K562 (cell line): ENCODE measurements around the gene NT5DC4. TPM values are rescaled to one million over a fixed set of nuclear protein-coding genes. Genes with fewer than 3 reads are reported as not detected.

Source experiments
- CTCF ChIP-seq, 3 experiments: IDR thresholded peaks in 2 of 3; conservative IDR thresholded peaks in 1 of 3; 2 replicates each; pipeline ENCODE4 v1.5.1; 2011 to 2012; ENCODE audit warnings: low read length in 3 of 3, mild to moderate bottlenecking in 3 of 3, control low read depth in 2 of 3, improper control_type of control experiment in 1 of 3, inconsistent platforms in 1 of 3, low read depth in 1 of 3, mixed read lengths in 1 of 3, moderate library complexity in 1 of 3; ENCODE audit not compliant: insufficient read depth in 2 of 3
- CXXC5 ChIP-seq: fragments of 250-450 bp; sonication (Bioruptor Pico); IDR thresholded peaks from 2 replicates; pipeline ENCODE4 v1.8.0; 2022; ENCODE audit warnings: inconsistent platforms, mild to moderate bottlenecking, moderate library complexity
- ETS2 ChIP-seq: IDR thresholded peaks from 2 replicates; pipeline ENCODE4 v1.6.1; 2016; ENCODE audit warnings: borderline replicate concordance, missing genetic modification characterization, mild to moderate bottlenecking, moderate library complexity, missing compliant biosample characterization; ENCODE audit not compliant: poor library complexity, severe bottlenecking
- ETV5 ChIP-seq: sonication (generic); formaldehyde crosslinking; IDR thresholded peaks from 2 replicates; pipeline ENCODE4 v1.4.0; 2020; ENCODE audit warnings: low read depth, mild to moderate bottlenecking, missing genetic modification reagents
- KAT8 ChIP-seq: fragments of 450-650 bp; IDR thresholded peaks from 2 replicates; pipeline ENCODE4 v1.6.1; 2016; ENCODE audit warnings: low read depth, mild to moderate bottlenecking
- MBD2 ChIP-seq: sonication (generic); IDR thresholded peaks from 2 replicates; pipeline ENCODE4 v1.6.1; 2016; ENCODE audit warnings: low read depth, borderline replicate concordance
- REST ChIP-seq, 2 experiments: fragments of 450-650 bp; formaldehyde crosslinking in 1 of 2; IDR thresholded peaks; 2 replicates each; pipeline versions ENCODE4 v1.4.0 to v1.6.1; 2014 to 2020; ENCODE audit warnings: mild to moderate bottlenecking in 2 of 2, borderline replicate concordance in 1 of 2, low read depth in 1 of 2
- SMAD2 ChIP-seq: fragments of 150-350 bp; IDR thresholded peaks from 2 replicates; pipeline ENCODE4 v1.6.1; 2014; ENCODE audit warnings: low read depth, mild to moderate bottlenecking, low read length
- TAL1 ChIP-seq: fragments of 450-650 bp; IDR thresholded peaks from 2 replicates; pipeline ENCODE4 v1.6.1; 2016; ENCODE audit warnings: mild to moderate bottlenecking
- U2AF1 ChIP-seq: fragments of 200-400 bp; formaldehyde crosslinking; optimal IDR thresholded peaks from 2 replicates; pipeline ENCODE3; 2017; ENCODE audit warnings: mild to moderate bottlenecking, low read depth, low read length, moderate library complexity
- ZBTB8A ChIP-seq: fragments of 450-650 bp; IDR thresholded peaks from 2 replicates; pipeline ENCODE4 v1.6.1; 2018; ENCODE audit warnings: mild to moderate bottlenecking, moderate library complexity; ENCODE audit not compliant: partially characterized antibody
- polyA plus RNA-seq, 8 experiments: library from polyadenylated mRNA; depleted of rRNA in 4 of 8; stranded (reverse) in 5 of 8; unstranded in 3 of 8; fragments of >200 nt; fragmentation: Nextera tagmentation in 2 of 8; fragmentation: Illumina TruSeq in 1 of 8; extraction: Ambion mirVana in 2 of 8; extraction: Trizol in 1 of 8; gene quantifications; 2 replicates each; pipeline versions ENCODE4 v1.2.1 to v1.2.3, GENCODE V29; 2011 to 2014; ENCODE audit warnings: inconsistent platforms in 1 of 8, missing spikeins in 1 of 8
- total RNA-seq, 7 experiments: library from RNA; depleted of rRNA in 6 of 7; stranded (reverse); fragments of >200 nt in 6 of 7; fragmentation: Illumina TruSeq in 2 of 7; extraction: Trizol in 2 of 7; gene quantifications; 2 replicates each; pipeline versions ENCODE4 v1.2.1 to v1.2.3, GENCODE V29; 2011 to 2021; ENCODE audit warnings: low replicate concordance in 1 of 7
- TF ChIP-seq, protein P1 (sequence below): sonication (generic); formaldehyde crosslinking; IDR thresholded peaks from 2 replicates; pipeline ENCODE4 v1.8.1; 2023; ENCODE audit warnings: mild to moderate bottlenecking, missing genetic modification reagents
- TF ChIP-seq, protein P2 (sequence below): IDR thresholded peaks from 2 replicates; pipeline ENCODE4 v1.6.1; 2016; ENCODE audit warnings: missing genetic modification characterization, missing compliant biosample characterization

NT5DC4 gene
- total and polyA plus RNA-seq, 9 of the 15 experiments (the other 6 are each of a cell fraction or from before 2014, with no cell fraction given) = 0.44 to 6.9 (median 2.5) TPM

DNA sequence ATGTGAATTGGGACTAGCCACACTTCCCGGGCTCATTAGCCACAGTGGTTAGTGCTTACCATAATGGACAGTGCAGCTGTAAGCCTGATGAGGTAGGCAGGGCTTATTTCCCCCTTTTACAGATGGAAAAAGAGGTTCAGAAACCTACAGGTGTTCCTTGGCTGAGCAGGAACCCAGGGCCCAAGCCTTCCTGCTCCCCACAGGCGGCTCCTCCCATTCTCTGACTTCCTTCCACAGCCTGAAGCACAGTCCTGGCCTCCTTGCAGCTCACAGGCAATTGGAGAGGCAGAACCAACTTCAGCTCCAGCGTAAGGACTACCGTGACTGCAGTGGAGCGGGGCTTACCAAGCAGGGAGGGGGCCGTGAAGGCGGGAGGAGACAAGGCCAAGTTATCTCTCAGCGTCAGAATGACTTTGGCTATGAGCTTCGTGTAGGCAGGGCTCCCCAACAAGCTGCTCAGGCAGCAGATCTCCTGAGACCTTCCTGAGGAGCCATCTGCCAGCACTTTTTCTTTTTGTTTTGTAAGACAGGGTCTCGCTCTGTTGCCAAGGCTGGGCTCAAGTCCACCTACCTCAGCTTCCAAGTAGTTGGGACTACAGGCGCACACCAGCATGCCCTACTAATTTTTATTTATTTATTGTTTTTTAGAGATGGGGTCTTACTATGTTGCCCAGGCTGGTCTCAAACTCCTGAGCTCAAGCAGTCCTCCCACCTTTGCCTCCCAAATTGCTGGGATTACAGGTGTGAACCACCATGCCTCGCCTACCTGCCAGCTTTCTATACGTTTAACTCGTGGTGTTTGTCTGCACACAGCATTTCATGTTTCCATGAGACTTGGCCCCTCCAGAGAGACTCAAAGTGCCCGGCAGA lies 34.2 kb upstream of the NT5DC4 start (continued):
- TF ChIP-seq REST (IDR thresholded peaks at IDR 0.05; ENCODE audit: borderline replicate concordance) (0 out of 2 replicates have a peak, but pooled peaks have one; percentile 7), REST (CRISPR knock-in tag; IDR thresholded peaks at IDR 0.05; ENCODE audit: low read depth) (no peak), CTCF (IDR thresholded peaks at IDR 0.05 in 2 of 3, conservative IDR thresholded peaks at IDR 0.05 in 1 of 3; ENCODE audit: insufficient read depth in 2 of 3, low read depth in 1 of 3, low read length in 3 of 3) (no peak), TAL1 (peak; percentile 30; the same call in 1 of the 2 replicates), ETV5 (CRISPR knock-in tag) (no peak), SMAD2 (no peak), KAT8 (no peak), MBD2 (no peak), ZBTB8A (no peak), ETS2 (tag) (peak; percentile 30), CXXC5 (CRISPR knock-in tag) (peak; percentile 67), U2AF1 (no peak)
- TF ChIP-seq, protein P1, sequence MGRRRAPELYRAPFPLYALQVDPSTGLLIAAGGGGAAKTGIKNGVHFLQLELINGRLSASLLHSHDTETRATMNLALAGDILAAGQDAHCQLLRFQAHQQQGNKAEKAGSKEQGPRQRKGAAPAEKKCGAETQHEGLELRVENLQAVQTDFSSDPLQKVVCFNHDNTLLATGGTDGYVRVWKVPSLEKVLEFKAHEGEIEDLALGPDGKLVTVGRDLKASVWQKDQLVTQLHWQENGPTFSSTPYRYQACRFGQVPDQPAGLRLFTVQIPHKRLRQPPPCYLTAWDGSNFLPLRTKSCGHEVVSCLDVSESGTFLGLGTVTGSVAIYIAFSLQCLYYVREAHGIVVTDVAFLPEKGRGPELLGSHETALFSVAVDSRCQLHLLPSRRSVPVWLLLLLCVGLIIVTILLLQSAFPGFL (CRISPR knock-in tag) = no peak
- TF ChIP-seq, protein P2, sequence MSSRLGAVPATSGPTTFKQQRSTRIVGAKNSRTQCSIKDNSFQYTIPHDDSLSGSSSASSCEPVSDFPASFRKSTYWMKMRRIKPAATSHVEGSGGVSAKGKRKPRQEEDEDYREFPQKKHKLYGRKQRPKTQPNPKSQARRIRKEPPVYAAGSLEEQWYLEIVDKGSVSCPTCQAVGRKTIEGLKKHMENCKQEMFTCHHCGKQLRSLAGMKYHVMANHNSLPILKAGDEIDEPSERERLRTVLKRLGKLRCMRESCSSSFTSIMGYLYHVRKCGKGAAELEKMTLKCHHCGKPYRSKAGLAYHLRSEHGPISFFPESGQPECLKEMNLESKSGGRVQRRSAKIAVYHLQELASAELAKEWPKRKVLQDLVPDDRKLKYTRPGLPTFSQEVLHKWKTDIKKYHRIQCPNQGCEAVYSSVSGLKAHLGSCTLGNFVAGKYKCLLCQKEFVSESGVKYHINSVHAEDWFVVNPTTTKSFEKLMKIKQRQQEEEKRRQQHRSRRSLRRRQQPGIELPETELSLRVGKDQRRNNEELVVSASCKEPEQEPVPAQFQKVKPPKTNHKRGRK (tag) = no peak
